Spleen (tissue), 7 donors: ENCODE results near the gene TERT.

Experiments
- POLR2A ChIP-seq, 3 donors: fragments of 450-650 bp; IDR thresholded peaks; one replicate each; pipeline ENCODE4 v1.5.1; 2017; ENCODE audit warnings: antibody characterized with exemption in 3 of 3, mild to moderate bottlenecking in 1 of 3
- POLR2AphosphoS5 ChIP-seq, 3 donors: sonication (generic); formaldehyde crosslinking; IDR thresholded peaks; one replicate each; pipeline ENCODE4 v1.5.1; 2017; ENCODE audit warnings: antibody characterized with exemption in 3 of 3
- TF ChIP-seq, protein P1 (sequence below), 11 experiments: fragments of 200-600 bp in 7 of 11; fragments of 450-650 bp in 4 of 11; sonication (generic) in 4 of 11; IDR thresholded peaks in 8 of 11; conservative IDR thresholded peaks in 3 of 11; 1 replicate in 7 of 11; 2 replicates in 4 of 11; pipeline versions ENCODE4 v1.4.0 to v1.8.0; 2016 to 2021; ENCODE audit warnings: antibody characterized with exemption in 11 of 11, inconsistent platforms in 4 of 11, mild to moderate bottlenecking in 1 of 11
- donor health status: DM: no; HTN: no; CAD: no; lungs with moderate emphysema.
- donor health status: DM: no; HTN: no; CAD: no.
- donor health status: DM: no; HTN: no; CAD: no.

DNA sequence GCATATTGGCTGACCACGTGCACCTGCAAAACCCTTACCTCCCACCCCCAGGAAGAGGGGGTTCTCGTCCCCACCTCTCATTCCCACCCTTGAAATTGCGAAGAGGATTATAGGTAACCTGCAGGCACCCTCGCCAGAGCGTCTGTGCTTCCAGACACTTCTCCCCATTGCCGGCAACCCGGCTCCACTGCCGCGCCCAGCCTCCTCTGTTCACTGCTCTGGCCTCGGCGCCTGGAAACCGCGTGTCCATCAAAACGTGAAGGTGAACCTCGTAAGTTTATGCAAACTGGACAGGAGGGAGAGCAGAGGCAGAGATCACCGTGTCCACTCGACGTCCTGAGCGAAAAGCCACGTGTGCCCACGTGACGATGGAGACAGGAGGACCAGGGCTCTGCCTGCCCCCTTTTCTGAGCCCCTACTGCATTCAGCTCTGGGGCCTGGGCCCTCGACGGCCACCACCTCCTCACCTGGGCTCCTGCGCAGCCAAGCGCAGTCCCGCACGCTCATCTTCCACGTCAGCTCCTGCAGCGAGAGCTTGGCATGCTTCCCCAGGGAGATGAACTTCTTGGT, 1.9 kb downstream of the TERT start:
- TF ChIP-seq, protein P1, sequence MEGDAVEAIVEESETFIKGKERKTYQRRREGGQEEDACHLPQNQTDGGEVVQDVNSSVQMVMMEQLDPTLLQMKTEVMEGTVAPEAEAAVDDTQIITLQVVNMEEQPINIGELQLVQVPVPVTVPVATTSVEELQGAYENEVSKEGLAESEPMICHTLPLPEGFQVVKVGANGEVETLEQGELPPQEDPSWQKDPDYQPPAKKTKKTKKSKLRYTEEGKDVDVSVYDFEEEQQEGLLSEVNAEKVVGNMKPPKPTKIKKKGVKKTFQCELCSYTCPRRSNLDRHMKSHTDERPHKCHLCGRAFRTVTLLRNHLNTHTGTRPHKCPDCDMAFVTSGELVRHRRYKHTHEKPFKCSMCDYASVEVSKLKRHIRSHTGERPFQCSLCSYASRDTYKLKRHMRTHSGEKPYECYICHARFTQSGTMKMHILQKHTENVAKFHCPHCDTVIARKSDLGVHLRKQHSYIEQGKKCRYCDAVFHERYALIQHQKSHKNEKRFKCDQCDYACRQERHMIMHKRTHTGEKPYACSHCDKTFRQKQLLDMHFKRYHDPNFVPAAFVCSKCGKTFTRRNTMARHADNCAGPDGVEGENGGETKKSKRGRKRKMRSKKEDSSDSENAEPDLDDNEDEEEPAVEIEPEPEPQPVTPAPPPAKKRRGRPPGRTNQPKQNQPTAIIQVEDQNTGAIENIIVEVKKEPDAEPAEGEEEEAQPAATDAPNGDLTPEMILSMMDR (IDR thresholded peaks at IDR 0.05 in 8 of 11, conservative IDR thresholded peaks at IDR 0.05 in 3 of 11): no peak
- TF ChIP-seq POLR2AphosphoS5 (IDR thresholded peaks at IDR 0.05): no peak
- TF ChIP-seq POLR2A (IDR thresholded peaks at IDR 0.05): no peak
